IPS-18c (cell line): Measurements from ENCODE around the gene NUCKS1.

ENCODE experiments used
- H3K4me3 ChIP-seq: 2 replicates; pipeline ENCODE4 v1.7.0; 2013; ENCODE audit warnings: low read depth, mild to moderate bottlenecking, low read length, moderate library complexity; ENCODE audit not compliant: insufficient read depth
- H3K9me3 ChIP-seq: one replicate; pipeline ENCODE4 v1.6.1; 2013; ENCODE audit warnings: mild to moderate bottlenecking, low read length, moderate library complexity; ENCODE audit not compliant: control insufficient read depth, insufficient read depth

Gene NUCKS1

DNA sequence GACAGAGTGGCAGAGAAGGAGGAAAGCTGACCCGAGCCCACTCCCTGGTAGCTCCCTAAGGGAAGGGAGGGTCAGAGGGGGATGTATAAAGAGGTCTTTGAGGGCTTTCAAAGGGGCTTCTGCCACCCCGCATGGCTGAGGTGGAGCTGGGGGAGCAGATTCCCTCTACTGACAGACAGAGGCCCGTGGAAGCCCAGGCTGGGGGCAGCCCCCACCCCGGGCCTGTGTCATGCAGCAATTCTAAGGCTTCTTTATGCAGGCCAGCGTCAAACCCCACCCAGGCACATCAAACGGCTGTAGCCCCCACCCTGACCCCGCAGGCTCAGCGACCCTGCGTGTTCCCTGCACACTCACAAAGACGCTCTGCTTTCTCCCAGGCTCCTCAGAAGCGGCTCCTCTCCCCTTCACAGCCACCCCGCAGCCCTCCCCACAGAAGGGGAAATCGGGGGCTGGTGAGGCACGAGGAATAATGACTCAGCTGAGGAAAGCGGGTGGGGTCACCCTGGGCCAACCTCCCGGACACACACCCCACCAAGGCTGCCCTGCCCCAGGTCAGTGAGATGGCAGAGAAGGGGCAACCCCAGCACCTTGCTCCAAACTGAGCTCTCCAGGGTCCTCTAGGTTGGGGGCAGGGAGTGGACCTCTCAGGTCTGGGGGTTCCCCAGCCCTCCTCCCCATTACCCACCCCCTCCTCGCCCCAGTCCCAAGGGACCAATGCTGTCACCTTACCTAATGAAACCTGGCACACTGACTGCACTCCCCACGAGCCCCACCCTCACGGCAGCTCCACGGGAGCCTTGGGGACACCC is 80.4 kb downstream of the NUCKS1 start:
- peak overlapping the region; percentile 1; the same call in 1 of the 2 replicates for H3K4me3 ChIP-seq

DNA sequence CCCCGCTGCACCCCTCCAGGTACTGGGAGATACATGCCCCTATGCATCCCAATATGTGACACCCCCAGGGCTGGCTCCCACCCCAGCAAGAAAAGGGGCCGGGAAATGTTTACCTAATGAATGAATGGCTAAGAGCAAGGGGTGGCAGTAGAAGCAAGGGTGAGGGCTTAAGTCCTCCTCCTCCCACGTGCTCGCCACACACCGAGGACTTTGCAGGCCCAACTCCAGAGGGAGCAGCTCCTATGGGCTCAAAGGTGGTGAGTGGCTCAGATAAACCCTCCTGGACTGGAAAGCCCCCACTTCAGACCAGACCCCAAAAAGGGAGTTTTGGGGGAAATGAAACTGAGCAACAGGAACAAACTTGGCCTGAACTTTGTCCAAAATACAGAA is 81.0 kb downstream of the NUCKS1 start:
- H3K4me3 ChIP-seq: no peak overlapping the region

More for the DNA sequence above, 80.4 kb downstream of the NUCKS1 start:
- H3K9me3 ChIP-seq: no peaks in the 10 kb centered on the region

DNA sequence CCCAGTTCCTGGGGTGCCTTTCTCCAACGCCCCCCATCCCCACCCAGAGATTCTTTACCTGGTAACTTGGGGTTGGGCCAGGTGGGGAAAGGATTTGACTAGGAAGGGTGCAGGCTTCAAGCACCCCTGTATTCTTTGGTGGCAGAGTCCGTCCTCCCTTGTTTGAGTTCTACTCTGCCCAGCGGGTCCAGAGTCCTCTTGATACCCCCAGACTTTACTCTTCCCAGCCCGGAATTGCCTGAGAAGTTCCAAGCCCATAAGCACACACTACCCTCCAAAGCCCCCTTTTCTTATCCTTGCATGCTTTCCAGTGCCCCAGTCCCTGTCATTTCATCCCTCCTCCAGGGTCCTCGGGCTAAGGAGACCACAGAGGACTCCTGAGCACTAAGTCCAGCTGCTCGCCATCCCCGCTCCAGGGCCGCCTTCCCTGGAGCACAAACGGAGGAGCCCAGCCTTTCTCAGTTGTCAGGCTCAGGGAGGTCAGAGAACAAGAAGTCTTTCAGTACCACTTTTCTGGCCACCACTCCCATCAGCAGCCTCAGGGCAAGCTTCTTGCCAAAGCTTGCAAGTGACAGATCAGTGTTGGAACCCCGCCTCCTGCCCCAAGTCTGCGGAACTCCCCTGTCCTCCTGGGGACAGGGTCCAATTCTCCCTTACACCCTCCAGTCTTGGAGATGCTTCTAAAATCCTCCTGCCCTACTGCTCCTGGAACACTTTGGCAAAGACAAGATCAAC is 81.9 kb downstream of the NUCKS1 start:
- Histone ChIP-seq H3K4me3 (no peak overlapping the region), H3K9me3 (peaks cover 4% of the 10 kb centered on the region)

More for the DNA sequence above, 81.0 kb downstream of the NUCKS1 start:
- no peaks in the 10 kb centered on the region for H3K9me3 ChIP-seq

DNA sequence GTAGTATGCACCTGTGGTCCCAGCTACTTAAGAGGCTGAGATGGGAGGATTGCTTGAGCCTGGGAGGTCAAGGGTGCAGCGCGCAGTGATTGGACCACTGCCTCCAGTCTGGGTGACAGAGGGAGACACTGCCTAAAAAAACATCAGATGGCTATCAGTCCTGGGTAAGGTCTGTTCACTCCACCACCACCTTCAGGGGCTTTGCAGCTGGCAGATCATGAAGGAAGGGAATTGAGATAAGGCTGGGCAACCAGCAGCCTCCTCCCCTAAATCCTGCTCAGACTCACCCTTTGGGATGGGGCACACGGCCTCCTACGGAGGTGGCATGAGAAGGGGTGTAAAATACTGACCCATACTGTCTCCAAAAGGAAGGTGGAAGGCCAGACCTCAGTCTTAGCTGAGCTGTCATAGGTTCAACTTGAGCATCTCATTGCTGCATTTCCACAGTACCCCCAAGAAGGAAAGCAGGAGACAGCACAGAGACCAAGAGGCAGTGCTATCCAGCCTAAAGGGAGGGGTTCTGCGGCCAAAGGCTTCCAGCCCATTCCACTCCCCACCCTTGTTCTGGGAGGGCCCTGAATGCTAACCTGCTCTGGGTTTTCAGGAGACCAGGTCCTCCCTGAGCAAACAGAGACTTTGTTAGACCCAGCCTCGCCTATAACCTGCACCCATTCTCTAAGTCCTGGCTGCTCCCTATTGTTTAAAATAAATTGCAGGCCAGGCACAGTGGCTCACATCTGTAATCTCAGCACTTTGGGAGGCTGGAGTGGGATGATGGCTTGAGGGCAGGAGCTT is 83.4 kb downstream of the NUCKS1 start:
- Histone ChIP-seq H3K9me3 (peaks cover 4% of the 10 kb centered on the region), H3K4me3 (no peak overlapping the region)

DNA sequence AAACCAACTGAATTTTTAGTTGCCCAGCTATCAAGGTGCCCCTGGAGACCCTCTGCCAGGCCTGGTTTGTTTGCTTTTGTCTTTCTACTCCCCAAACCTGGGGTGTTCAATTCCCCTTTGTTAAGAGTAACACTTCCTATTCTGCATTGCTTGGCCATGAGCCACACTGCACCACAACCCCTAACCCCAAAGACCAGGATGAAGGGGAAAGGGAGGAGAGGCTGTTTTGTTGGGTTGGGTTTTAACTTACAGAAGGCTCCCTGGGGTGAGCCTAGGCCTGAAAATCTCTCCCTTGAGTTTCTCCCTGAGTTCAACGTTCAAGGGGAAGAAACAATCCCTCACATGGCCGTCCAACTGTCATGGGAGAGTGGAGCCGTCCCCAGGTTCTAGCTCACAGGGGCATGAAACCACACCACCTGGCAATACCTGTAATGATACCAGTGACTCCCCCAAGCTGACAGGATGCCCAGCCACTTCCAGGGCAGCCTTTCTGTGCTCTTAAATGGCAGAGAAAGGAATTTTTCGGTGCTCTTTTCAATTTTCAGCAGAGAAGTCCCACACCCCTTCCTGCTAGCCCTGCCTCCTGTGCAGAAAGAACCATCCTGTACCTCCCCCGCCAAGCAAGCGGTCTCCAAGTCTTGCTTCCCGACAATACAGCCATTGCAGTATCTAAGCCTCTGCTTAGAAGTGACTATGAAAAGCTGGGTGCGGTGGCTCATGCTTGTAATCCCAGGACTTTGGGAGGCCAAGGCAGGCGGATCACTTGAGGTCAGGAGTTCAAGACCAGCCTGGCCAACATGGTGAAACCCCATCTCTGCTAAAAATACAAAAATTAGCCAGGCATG is 84.6 kb downstream of the NUCKS1 start:
- Histone ChIP-seq H3K4me3 (no peak overlapping the region), H3K9me3 (peaks cover 4% of the 10 kb centered on the region)

DNA sequence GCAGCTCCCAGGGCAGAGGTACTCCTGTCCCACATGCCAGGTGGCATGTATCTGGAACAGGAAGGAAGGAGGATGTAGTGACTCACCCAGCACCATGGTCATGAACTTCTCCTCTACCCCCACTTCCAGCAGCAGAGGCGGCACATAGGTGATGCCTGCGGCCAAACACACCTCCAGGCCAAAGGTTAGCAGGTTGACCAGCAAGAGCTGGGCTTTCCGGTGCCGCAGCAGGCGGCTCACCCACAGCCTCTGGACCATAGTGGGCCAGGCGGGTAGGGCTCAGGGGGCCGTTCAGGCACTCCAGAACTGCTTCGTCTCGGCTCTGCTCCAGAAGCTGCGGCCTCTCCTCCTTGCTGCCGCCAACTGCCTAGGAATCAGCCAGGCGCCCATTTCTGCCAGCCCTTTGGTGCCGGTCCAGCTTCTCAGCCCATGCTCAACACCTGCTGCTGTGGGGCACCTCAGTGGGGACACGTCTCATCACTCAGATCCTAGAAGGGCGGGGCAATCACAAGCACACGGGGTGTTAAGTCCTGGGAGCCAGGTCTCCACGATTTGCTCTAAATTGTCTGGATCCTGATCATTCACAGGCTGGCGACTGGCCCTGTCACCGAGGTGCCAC is 85.5 kb downstream of the NUCKS1 start:
- Histone ChIP-seq H3K9me3 (peaks cover 4% of the 10 kb centered on the region), H3K4me3 (no peak overlapping the region)

DNA sequence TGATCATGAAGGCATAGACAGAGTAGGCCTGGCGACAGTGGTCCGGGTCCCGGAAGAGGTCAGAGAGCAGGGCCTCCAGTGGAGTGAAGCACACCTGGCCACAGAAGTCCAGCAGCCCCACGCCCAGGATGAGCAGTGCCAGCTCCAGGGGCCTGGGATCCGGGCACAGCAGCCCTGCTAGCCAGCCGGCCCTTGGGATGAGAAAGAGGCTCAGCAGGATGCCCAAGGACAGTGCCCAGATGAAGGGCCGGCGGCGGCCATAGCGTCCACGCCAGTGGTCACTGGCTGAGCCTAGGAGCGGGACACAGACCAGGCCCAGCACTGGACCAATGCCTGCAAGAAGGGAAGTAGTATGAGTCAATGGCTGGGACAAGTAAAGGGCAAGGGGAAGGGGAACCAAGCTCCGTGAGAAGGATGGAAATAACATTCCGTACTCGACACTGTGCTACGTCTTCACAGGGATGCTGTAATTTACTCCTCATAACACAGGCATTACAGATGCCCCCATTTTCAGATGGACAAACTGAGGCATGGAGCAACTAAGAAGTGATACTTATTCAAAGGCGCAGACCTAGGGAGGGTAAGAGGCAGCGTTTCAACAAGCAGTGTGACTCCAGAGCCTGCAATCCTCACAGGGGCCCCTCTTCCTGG is 86.6 kb downstream of the NUCKS1 start:
- H3K4me3 ChIP-seq: no peak overlapping the region
- H3K9me3 ChIP-seq: peaks cover 4% of the 10 kb centered on the region
